PC-9 (cell line): Measurements from ENCODE around the gene IQCF2.

Source experiments
- EZH2 ChIP-seq: fragments of 200-600 bp; sonication (generic); IDR thresholded peaks from 2 replicates; pipeline ENCODE4 v1.8.0; 2017; ENCODE audit warnings: antibody characterized with exemption, low read depth
- TF ChIP-seq, protein P1 (sequence below): fragments of 200-600 bp; sonication (generic); conservative IDR thresholded peaks from 2 replicates; pipeline ENCODE4 v1.6.1; 2017; ENCODE audit warnings: mixed run types, antibody characterized with exemption, mild to moderate bottlenecking, moderate library complexity

DNA sequence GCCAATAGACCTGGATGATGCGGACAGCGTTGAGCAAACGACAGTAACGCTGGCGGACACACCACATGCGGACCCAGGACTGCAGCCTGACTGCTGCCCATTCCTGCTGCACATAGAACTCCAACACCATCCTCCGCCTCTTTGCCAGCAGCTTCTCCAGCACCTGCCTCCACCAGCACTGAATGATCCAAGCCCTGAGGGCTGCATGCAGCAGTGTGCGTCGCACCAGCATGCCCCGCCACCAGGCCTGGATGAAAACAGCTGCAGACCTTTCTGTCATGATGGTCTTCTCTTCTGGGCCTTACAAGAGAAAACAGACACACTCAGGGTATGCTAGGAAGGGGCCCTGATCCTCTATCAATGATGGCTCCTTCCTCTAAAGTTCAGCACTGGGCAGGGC lies 12.5 kb downstream of the IQCF2 start:
- TF ChIP-seq, protein P1, sequence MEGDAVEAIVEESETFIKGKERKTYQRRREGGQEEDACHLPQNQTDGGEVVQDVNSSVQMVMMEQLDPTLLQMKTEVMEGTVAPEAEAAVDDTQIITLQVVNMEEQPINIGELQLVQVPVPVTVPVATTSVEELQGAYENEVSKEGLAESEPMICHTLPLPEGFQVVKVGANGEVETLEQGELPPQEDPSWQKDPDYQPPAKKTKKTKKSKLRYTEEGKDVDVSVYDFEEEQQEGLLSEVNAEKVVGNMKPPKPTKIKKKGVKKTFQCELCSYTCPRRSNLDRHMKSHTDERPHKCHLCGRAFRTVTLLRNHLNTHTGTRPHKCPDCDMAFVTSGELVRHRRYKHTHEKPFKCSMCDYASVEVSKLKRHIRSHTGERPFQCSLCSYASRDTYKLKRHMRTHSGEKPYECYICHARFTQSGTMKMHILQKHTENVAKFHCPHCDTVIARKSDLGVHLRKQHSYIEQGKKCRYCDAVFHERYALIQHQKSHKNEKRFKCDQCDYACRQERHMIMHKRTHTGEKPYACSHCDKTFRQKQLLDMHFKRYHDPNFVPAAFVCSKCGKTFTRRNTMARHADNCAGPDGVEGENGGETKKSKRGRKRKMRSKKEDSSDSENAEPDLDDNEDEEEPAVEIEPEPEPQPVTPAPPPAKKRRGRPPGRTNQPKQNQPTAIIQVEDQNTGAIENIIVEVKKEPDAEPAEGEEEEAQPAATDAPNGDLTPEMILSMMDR = no peak
- no peak for TF ChIP-seq EZH2
